Cardiac fibroblast (primary cell): ENCODE results near the gene ATP11A.

Experiments used
- DNase-seq, 2 donors: peaks; one replicate each; pipeline versions ENCODE4 v3.0.0 to v3.0.0-alpha.2; 2010; ENCODE audit warnings: low read depth in 2 of 2
- H3K4me3 ChIP-seq, 2 donors: replicated peaks in 1 of 2; 1 replicate in 1 of 2; 2 replicates in 1 of 2; pipeline ENCODE4 v1.5.1; 2011; ENCODE audit warnings: low read depth in 2 of 2, low read length in 2 of 2, mild to moderate bottlenecking in 2 of 2, moderate library complexity in 1 of 2
- CTCF ChIP-seq: IDR thresholded peaks from one replicate; pipeline ENCODE4 v1.5.1; 2011; ENCODE audit warnings: low read depth, mild to moderate bottlenecking, low read length, inconsistent platforms

The ATP11A gene

DNA sequence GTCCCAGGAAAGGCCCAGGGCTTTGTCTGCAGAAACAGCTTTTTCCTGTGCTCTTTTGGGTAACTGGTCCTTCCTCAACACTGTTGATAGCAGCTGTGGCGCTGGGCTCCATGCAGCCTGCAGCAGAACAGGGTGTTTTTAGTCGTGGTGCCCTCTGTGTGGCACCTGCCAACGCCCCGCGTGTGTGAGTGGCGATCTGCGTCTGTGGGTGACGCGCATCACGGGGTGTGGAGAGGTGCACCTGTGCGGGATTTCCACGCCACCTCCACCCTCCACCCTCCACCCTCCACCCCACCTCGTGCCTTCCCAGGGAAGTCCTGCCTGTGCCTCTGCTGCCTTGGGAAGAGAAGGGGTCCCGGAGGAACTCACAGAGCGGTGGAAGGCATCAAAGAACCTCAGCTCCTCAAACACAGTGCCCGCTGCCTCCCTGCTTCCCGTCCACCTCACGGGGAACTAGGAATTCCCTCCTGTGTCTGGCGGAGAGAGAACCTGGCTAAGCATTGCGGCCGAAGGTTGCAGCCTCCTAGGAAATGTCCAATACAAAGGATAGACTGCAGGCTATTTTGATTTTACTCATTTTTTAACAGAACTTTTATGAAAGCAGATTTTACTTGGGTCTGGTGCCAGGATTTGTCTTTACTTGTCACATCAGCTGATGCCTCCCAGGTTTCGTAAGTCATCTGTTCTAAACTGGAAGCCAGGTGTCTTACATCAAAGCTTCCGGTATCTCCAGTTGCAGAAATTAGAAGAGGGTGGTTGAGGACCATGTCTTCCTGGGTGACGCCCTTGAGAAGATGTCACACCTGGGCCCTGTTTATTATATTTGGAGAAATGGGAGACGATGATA, 84.0 kb downstream of the ATP11A start:
- H3K4me3 ChIP-seq: no peak overlapping the region
- no peak for TF ChIP-seq CTCF
- no peak for DNase-seq

- no peak overlapping the region for H3K4me3 ChIP-seq
- no peak for TF ChIP-seq CTCF
- DNase-seq: no peak
Measured at GRCh38 chr13:112774448-112774792, 84.6 kb downstream of the ATP11A start.

DNA sequence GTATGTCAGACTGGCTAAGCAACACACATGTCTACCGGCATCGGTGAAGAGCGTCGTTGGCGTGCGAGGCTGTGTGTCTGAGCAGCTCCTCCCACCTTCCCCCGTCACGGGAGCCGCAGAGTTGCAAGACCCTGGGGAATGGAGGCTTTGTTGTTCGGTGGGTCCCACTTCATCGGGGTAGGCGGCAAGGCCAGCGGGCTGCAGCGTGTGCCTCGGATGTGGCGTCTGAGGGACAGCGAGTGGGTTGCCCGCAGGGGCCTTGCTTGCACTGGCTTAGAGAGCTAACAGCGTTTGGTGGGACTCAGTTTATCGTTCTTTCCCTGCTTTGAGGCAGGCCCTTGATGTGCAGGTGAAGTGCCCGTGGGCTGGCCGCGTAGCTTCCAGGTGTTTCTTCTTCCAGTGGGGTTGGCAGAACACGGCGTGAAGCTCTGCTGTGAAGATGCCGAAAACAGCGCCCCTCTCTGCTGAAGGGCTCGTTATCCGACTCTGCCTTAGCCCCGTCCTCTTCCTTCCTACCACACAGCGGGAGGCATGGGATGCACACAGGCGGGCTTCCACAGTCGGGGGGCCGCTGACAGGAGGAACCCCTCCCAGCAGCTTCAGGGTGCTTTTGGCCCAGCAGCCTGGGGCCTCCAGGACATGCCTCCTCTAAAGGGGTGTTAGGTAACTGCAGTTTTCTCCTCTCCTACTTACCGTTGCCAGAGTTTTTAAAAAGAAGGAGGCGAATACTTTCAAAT, 85.2 kb downstream of the ATP11A start:
- no peak for DNase-seq
- no peak for TF ChIP-seq CTCF
- H3K4me3 ChIP-seq: no peak overlapping the region

GRCh38 chr13:112775791-112776279, 86.0 kb downstream of the ATP11A start:
- DNase-seq: no peak
- TF ChIP-seq CTCF: no peak
- no peak overlapping the region for H3K4me3 ChIP-seq

DNA sequence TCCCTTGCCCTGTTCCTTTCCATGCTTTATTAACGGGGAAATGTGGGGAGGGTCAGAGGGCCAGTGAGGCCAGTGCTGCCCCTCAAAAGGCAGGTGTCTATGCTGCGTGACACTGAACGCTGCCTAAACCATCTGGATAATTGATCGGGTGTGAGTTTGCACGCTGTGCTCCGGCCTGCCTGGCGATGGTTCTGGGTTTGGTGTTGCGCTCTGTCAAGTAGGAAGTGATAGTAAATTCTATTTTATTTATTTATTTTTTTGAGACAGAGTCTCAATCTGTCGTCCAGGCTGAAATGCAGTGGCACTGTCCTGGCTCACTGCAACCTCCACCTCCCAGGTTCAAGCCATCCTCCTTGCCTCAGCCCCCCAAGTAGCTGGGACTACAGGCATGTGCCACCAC, 86.5 kb downstream of the ATP11A start:
- no peak for DNase-seq
- no peak for TF ChIP-seq CTCF
- no peak overlapping the region for H3K4me3 ChIP-seq

GRCh38 chr13:112776971-112777370, 87.1 kb downstream of the ATP11A start:
- no peak overlapping the region for H3K4me3 ChIP-seq
- TF ChIP-seq CTCF: no peak
- DNase-seq: no peak
